Activated B cell treated with CpG ODN at 0.5 μM for 24 hours (primary cell): ENCODE measurements around the gene CCDC186. TPM values are rescaled to one million over a fixed set of nuclear protein-coding genes. Genes with fewer than 3 reads are reported as not detected.
A peak's percentile ranks its signal among the peaks of the same experiment; 100 is the strongest.

ENCODE experiments used
- ATAC-seq: fragments of 200-7000 bp; cut with Tn5 transposase; one replicate; pipeline ENCODE4 v1.10.0; 2021; ENCODE audit warnings: low read depth, mild to moderate bottlenecking, moderate library complexity
- CTCF ChIA-PET: fragments of 350-600 bp; sonication (Branson Sonifier 250); formaldehyde crosslinking; loops from one replicate; lab custom pipeline; 2021; ENCODE audit warnings: antibody characterized with exemption; lab: Charles Lee
- POLR2A ChIA-PET: fragments of 350-600 bp; sonication (Branson Sonifier 250); formaldehyde crosslinking; loops from one replicate; lab custom pipeline; 2021; ENCODE audit warnings: antibody characterized with exemption; lab: Charles Lee
- DNase-seq: peaks from one replicate; pipeline ENCODE4 v3.0.0; 2022
- H3K27ac Mint-ChIP-seq: one replicate; pipeline ENCODE4 v1.8.0; 2020; ENCODE audit warnings: mixed read lengths
- H3K27me3 Mint-ChIP-seq: one replicate; pipeline ENCODE4 v1.8.0; 2021; ENCODE audit warnings: mixed read lengths
- H3K36me3 Mint-ChIP-seq: one replicate; pipeline ENCODE4 v1.8.0; 2021; ENCODE audit warnings: low read depth, mixed read lengths
- H3K4me1 Mint-ChIP-seq: one replicate; pipeline ENCODE4 v1.8.0; 2021; ENCODE audit warnings: mixed read lengths
- H3K4me3 Mint-ChIP-seq: one replicate; pipeline ENCODE4 v1.8.0; 2020; ENCODE audit warnings: mild to moderate bottlenecking, mixed read lengths
- H3K9me3 Mint-ChIP-seq: one replicate; pipeline ENCODE4 v1.8.0; 2020; ENCODE audit warnings: mixed read lengths
- CTCF ChIP-seq: fragments of 200-600 bp; IDR thresholded peaks from one replicate; pipeline ENCODE4 v1.8.0; 2022; ENCODE audit warnings: antibody characterized with exemption, mild to moderate bottlenecking
- intact Hi-C: fragments of 100-400 bp; cut with micrococcal nuclease; formaldehyde crosslinking; loops from one replicate; pipeline ENCODE4 v1.15.1; 2024
- total RNA-seq: library from RNA; stranded (reverse); gene quantifications from 2 replicates; pipeline ENCODE4 v1.2.3, GENCODE V29; 2022

The CCDC186 gene
- total RNA-seq, 1 donor from 2014 or later: 24.8 TPM

GRCh38 chr10:114100848-114101741, 72.9 kb downstream of the CCDC186 start:
- intact Hi-C loops: loop anchor here (5.0 kb wide), 3 partner anchors 54 to 244 kb away; no protein-coding TSS in a partner anchor
- DNase-seq: no peak
- ChIA-PET POLR2A (no interaction called here), CTCF (interaction anchor here (1.1 to 5.0 kb wide), 6 partner anchors 137 to 394 kb away, joined by 3 to 106 read pairs (median 3); no protein-coding TSS in a partner anchor)
- Mint-ChIP-seq H3K9me3 (no peaks in the 10 kb centered on the region), H3K4me1 (peaks cover 57% of the 10 kb centered on the region), H3K4me3 (peak overlapping the region; percentile 74), H3K36me3 (no peaks in the 10 kb centered on the region), H3K27ac (no peak overlapping the region), H3K27me3 (peaks cover 15% of the 10 kb centered on the region)
- TF ChIP-seq CTCF: no peak
- ATAC-seq: no peak

- POLR2A ChIA-PET: interaction anchor here (1.6 kb wide), 1 partner anchor 72 kb away, joined by 7 read pairs; no protein-coding TSS in a partner anchor
- Mint-ChIP-seq H3K4me3 (no peak overlapping the region), H3K27ac (no peak overlapping the region), H3K27me3 (peaks cover 15% of the 10 kb centered on the region), H3K4me1 (peaks cover 70% of the 10 kb centered on the region), H3K36me3 (no peaks in the 10 kb centered on the region), H3K9me3 (no peaks in the 10 kb centered on the region)
- CTCF ChIA-PET: interaction anchor here (1.1 to 1.5 kb wide), 2 partner anchors 225 to 295 kb away, joined by 3 to 4 read pairs; no protein-coding TSS in a partner anchor
- intact Hi-C loops: loop anchor here (2.0 to 5.0 kb wide), 2 partner anchors 115 to 416 kb away; no protein-coding TSS in a partner anchor
- no peak for TF ChIP-seq CTCF
- no peak for DNase-seq
- ATAC-seq: no peak
Measured at GRCh38 chr10:114096864-114097263, 77.1 kb downstream of the CCDC186 start.

GRCh38 chr10:114095559-114096337, 78.3 kb downstream of the CCDC186 start:
- DNase-seq (no peak), ATAC-seq (peak; percentile 51)
- ChIA-PET CTCF (interaction anchor here (0.8 to 1.5 kb wide), 5 partner anchors 9 to 297 kb away, joined by 3 to 4 read pairs (median 3); no protein-coding TSS in a partner anchor), POLR2A (interaction anchor here (1.1 to 1.6 kb wide), 2 partner anchors 71 to 293 kb away, joined by 6 to 7 read pairs; no protein-coding TSS in a partner anchor)
- H3K4me3 Mint-ChIP-seq: peak overlapping the region; percentile 49
- peaks cover 9% of the 10 kb centered on the region for H3K27me3 Mint-ChIP-seq
- no peak for TF ChIP-seq CTCF
- H3K9me3 Mint-ChIP-seq: no peaks in the 10 kb centered on the region
- H3K36me3 Mint-ChIP-seq: no peaks in the 10 kb centered on the region
- peaks cover 61% of the 10 kb centered on the region for H3K4me1 Mint-ChIP-seq
- intact Hi-C loops: loop anchor here (2.0 to 5.0 kb wide), 2 partner anchors 113 to 415 kb away; no protein-coding TSS in a partner anchor
- peak overlapping the region; percentile 22 for H3K27ac Mint-ChIP-seq

GRCh38 chr10:114094795-114095194, 79.2 kb downstream of the CCDC186 start:
- Mint-ChIP-seq H3K27me3 (peaks cover under 1% of the 10 kb centered on the region), H3K4me3 (peak overlapping the region; percentile 35), H3K4me1 (peaks cover 51% of the 10 kb centered on the region), H3K27ac (peak overlapping the region; percentile 35), H3K36me3 (no peaks in the 10 kb centered on the region), H3K9me3 (no peaks in the 10 kb centered on the region)
- DNase-seq: no peak
- ChIA-PET POLR2A (interaction anchor here (0.6 to 0.7 kb wide), 2 partner anchors 53 to 91 kb away, joined by 3 to 4 read pairs; no protein-coding TSS in a partner anchor), CTCF (interaction anchor here (1.4 kb wide), 1 partner anchor 296 kb away, joined by 3 read pairs; no protein-coding TSS in a partner anchor)
- intact Hi-C loops: loop anchor here (5.0 kb wide), 1 partner anchor 112 kb away; no protein-coding TSS in a partner anchor
- no peak for TF ChIP-seq CTCF
- peak; percentile 54 for ATAC-seq
